PC-3 (cell line): Measurements from ENCODE around the gene SUSD3.

Experiments
- EZH2 ChIP-seq: fragments of 300-600 bp; sonication (generic); IDR thresholded peaks from one replicate; pipeline ENCODE4 v1.6.1; 2017; ENCODE audit warnings: antibody characterized with exemption, mild to moderate bottlenecking, low read length; ENCODE audit not compliant: unreplicated experiment
- EZH2phosphoT487 ChIP-seq: fragments of 300-600 bp; sonication (generic); IDR thresholded peaks from 2 replicates; pipeline ENCODE4 v1.6.1; 2018; ENCODE audit warnings: mild to moderate bottlenecking, antibody characterized with exemption, low read length, borderline replicate concordance
- TF ChIP-seq, protein P1 (sequence below): fragments of 300-600 bp; sonication (generic); conservative IDR thresholded peaks from 2 replicates; pipeline ENCODE4 v1.5.1; 2017; ENCODE audit warnings: antibody characterized with exemption, low read depth, mild to moderate bottlenecking, low read length

DNA sequence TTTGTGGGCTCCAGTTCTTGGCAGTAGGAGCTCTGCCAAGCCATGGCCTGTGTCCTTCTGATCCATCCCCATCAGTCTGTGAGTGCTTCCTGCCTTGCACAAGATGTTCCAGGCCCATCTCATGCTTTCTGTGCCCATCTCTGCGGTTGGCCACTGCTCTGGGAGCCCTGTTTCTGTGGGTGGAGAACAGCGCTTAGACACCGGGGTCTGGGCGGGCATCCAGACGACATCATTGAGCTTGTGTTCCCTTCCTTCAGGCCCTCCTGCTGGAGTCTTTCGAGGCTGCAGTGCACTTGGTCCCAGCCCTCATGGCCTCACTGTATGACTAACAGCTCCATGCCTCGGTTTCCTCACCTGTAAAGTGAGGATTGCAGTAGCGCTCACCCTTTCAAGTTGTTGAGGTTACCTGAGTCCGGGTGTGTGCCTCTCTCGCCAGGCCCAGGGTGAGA is 22.6 kb downstream of the SUSD3 start:
- TF ChIP-seq, protein P1, sequence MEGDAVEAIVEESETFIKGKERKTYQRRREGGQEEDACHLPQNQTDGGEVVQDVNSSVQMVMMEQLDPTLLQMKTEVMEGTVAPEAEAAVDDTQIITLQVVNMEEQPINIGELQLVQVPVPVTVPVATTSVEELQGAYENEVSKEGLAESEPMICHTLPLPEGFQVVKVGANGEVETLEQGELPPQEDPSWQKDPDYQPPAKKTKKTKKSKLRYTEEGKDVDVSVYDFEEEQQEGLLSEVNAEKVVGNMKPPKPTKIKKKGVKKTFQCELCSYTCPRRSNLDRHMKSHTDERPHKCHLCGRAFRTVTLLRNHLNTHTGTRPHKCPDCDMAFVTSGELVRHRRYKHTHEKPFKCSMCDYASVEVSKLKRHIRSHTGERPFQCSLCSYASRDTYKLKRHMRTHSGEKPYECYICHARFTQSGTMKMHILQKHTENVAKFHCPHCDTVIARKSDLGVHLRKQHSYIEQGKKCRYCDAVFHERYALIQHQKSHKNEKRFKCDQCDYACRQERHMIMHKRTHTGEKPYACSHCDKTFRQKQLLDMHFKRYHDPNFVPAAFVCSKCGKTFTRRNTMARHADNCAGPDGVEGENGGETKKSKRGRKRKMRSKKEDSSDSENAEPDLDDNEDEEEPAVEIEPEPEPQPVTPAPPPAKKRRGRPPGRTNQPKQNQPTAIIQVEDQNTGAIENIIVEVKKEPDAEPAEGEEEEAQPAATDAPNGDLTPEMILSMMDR = no peak
- TF ChIP-seq EZH2phosphoT487 (no peak), EZH2 (no peak)
